ENCODE results near the gene SMKR1. TPM values are rescaled to one million over a fixed set of nuclear protein-coding genes. Genes with fewer than 3 reads are reported as not detected.

Gene SMKR1
- total RNA-seq, 1 experiment from 2014 or later = not detected

DNA sequence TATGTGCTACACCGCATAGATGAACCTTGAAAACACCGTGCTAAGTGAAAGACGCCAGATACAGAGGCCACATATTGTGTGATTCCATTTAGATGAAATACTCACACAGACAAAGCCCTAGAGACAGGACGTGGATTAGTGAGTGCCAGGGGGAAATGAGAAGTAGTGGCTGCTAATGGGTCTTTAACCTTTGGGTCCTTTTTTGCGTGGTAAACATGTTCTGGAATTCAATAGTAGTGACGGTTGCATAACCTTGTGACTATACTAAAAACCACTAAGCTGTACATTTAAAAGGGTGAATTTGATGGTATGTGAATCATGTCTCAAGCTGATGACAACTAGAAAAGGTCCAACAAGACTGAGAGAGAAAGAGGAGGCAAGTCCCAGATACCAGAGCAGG is 15.6 kb downstream of the SMKR1 start:
- no peaks in the 10 kb centered on the region for H3K9me3 Mint-ChIP-seq (ENCODE audit: low read depth, unreplicated experiment)
- peaks cover 64% of the 10 kb centered on the region for H3K27me3 Mint-ChIP-seq (ENCODE audit: unreplicated experiment)
- DNase-seq = no peak
- TF ChIP-seq, protein P1, sequence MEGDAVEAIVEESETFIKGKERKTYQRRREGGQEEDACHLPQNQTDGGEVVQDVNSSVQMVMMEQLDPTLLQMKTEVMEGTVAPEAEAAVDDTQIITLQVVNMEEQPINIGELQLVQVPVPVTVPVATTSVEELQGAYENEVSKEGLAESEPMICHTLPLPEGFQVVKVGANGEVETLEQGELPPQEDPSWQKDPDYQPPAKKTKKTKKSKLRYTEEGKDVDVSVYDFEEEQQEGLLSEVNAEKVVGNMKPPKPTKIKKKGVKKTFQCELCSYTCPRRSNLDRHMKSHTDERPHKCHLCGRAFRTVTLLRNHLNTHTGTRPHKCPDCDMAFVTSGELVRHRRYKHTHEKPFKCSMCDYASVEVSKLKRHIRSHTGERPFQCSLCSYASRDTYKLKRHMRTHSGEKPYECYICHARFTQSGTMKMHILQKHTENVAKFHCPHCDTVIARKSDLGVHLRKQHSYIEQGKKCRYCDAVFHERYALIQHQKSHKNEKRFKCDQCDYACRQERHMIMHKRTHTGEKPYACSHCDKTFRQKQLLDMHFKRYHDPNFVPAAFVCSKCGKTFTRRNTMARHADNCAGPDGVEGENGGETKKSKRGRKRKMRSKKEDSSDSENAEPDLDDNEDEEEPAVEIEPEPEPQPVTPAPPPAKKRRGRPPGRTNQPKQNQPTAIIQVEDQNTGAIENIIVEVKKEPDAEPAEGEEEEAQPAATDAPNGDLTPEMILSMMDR (IDR thresholded peaks at IDR 0.05; ENCODE audit: unreplicated experiment) = no peak
- no TSS peak for BruUV-seq (replicated peaks)
- intact Hi-C loops (cut with micrococcal nuclease; ENCODE audit: unreplicated experiment) = no loop called here
- H3K36me3 Mint-ChIP-seq (ENCODE audit: insufficient read depth, unreplicated experiment) = no peaks in the 10 kb centered on the region
- no peak overlapping the region for H3K4me3 Mint-ChIP-seq (ENCODE audit: low read depth, unreplicated experiment)
- no peak overlapping the region for H3K27ac Mint-ChIP-seq (ENCODE audit: unreplicated experiment)
- CTCF ChIA-PET = no interaction called here
- no peaks in the 10 kb centered on the region for H3K4me1 Mint-ChIP-seq (ENCODE audit: low read depth, unreplicated experiment)

DNA sequence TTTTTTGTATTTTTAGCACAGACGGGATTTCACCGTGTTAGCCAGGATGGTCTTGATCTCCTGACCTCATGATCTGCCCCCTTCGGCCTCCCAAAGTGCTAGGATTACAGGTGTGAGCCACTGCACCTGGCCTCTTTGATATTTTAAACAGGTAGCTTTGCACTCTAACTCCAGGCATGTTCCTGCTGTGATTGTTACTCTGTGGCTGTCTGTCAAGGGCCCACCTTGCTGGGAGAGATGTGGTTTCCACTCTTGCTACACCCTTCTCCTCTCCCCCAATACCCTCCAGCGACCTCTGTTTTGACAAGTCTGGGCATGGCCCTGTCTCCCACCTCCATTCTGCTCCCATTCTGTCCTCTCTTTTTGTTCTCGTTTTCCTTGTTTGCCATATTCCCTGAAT is 17.1 kb downstream of the SMKR1 start:
- no TSS peak for BruUV-seq (replicated peaks)
- no peaks in the 10 kb centered on the region for H3K9me3 Mint-ChIP-seq (ENCODE audit: low read depth, unreplicated experiment)
- H3K4me3 Mint-ChIP-seq (ENCODE audit: low read depth, unreplicated experiment) = no peak overlapping the region
- H3K4me1 Mint-ChIP-seq (ENCODE audit: low read depth, unreplicated experiment) = peaks cover 4% of the 10 kb centered on the region
- TF ChIP-seq, protein P1 (IDR thresholded peaks at IDR 0.05; ENCODE audit: unreplicated experiment) = no peak
- no peak overlapping the region for H3K27ac Mint-ChIP-seq (ENCODE audit: unreplicated experiment)
- H3K27me3 Mint-ChIP-seq (ENCODE audit: unreplicated experiment) = peaks cover 55% of the 10 kb centered on the region
- peaks cover 5% of the 10 kb centered on the region for H3K36me3 Mint-ChIP-seq (ENCODE audit: insufficient read depth, unreplicated experiment)
- DNase-seq = no peak
- CTCF ChIA-PET = no interaction called here
- intact Hi-C loops (cut with micrococcal nuclease; ENCODE audit: unreplicated experiment) = no loop called here

DNA sequence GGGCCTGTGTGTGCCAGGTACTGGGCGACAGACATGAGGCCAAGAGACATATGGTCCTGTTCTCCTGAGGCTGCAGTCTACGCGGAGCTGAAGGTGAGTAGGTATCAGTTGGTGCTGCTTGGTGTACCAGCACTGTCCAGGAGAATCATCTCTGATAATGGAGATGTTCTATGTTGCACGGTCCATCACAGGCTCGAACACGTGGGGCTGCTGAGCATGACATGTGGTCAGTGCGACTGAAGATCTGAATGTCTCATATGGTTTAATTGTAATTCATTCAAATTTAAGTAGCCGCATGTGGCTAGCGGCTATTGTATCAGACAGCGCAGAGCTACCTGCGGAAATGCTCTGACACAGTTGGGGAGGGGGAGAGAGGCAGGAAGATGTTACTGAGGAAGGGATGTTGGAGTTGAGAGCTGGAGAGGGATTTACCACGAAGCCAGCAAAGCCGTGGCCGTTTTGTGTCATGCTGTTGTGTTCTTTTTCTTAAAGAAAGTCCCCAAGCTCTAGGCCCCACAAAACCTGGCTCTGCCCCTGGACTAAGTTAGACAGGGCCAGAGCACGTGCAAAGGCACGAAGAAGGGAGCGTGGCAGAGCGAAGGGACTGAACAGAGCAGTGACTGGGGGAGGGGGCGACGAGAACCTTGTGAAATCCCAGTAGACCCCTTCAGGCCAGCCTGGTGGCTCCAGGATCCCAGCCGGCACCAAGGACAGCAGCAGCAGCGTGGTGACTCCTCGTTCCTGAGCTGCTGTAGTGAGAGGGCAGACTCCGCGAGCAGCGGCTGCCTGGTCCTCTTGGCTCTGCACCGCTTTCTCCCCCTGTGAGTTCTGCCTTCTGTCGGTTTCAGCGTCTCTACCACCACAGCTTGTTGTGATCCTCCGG is 20.0 kb downstream of the SMKR1 start:
- no TSS peak for BruUV-seq (replicated peaks)
- intact Hi-C loops (cut with micrococcal nuclease; ENCODE audit: unreplicated experiment) = no loop called here
- Mint-ChIP-seq H3K4me3 (ENCODE audit: low read depth, unreplicated experiment) (no peak overlapping the region), H3K36me3 (ENCODE audit: insufficient read depth, unreplicated experiment) (peaks cover 5% of the 10 kb centered on the region), H3K27me3 (ENCODE audit: unreplicated experiment) (peaks cover 57% of the 10 kb centered on the region), H3K9me3 (ENCODE audit: low read depth, unreplicated experiment) (no peaks in the 10 kb centered on the region), H3K4me1 (ENCODE audit: low read depth, unreplicated experiment) (peaks cover 8% of the 10 kb centered on the region), H3K27ac (ENCODE audit: unreplicated experiment) (no peak overlapping the region)
- CTCF ChIA-PET = no interaction called here
- TF ChIP-seq, protein P1 (IDR thresholded peaks at IDR 0.05; ENCODE audit: unreplicated experiment) = no peak
- DNase-seq = no peak

DNA sequence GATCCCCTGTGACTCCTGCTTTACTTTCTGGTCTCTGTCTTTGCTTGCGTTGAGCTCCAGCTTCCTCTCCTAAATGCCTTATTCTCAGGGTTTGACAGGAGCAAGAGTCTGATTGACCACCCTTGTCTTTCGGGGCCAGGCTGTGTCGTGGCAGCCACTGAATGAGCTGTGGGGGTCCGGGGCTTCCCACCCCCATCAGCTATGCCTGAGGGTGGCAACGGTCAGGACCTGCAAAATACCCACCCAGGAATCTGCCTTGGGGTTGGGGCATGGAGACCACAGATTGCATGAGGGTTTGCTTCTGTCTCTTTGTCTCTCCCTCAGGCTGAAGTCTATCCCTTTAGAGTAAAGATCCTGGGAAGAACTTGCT is 20.6 kb downstream of the SMKR1 start:
- BruUV-seq (replicated peaks) = no TSS peak
- intact Hi-C loops (cut with micrococcal nuclease; ENCODE audit: unreplicated experiment) = no loop called here

More for the DNA sequence above, 20.6 kb downstream of the SMKR1 start:
- Mint-ChIP-seq H3K27ac (ENCODE audit: unreplicated experiment) (no peak overlapping the region), H3K27me3 (ENCODE audit: unreplicated experiment) (peaks cover 57% of the 10 kb centered on the region), H3K36me3 (ENCODE audit: insufficient read depth, unreplicated experiment) (peaks cover 5% of the 10 kb centered on the region), H3K9me3 (ENCODE audit: low read depth, unreplicated experiment) (no peaks in the 10 kb centered on the region), H3K4me3 (ENCODE audit: low read depth, unreplicated experiment) (no peak overlapping the region), H3K4me1 (ENCODE audit: low read depth, unreplicated experiment) (peaks cover 8% of the 10 kb centered on the region)
- TF ChIP-seq, protein P1 (IDR thresholded peaks at IDR 0.05; ENCODE audit: unreplicated experiment) = no peak
- DNase-seq = no peak
- CTCF ChIA-PET = no interaction called here
